Measurements from ENCODE around the gene CLN5.
A peak's percentile ranks its signal among the peaks of the same experiment; 100 is the strongest.
"Not testable (repeated sequence)": the region's sequence is repeated elsewhere in the genome, so short reads cannot be mapped to it uniquely, and the experiment has no call there.

CLN5 gene

GRCh38 chr13:76976490-76976889 is 15.4 kb upstream of the CLN5 start:
- DNase-seq, result no peak

- no peak for DNase-seq
These were observed 15.0 kb upstream of the CLN5 start for GRCh38 chr13:76976929-76977328.

GRCh38 chr13:76980075-76980718 is 11.7 kb upstream of the CLN5 start:
- DNase-seq, result peak; percentile 29

GRCh38 chr13:76982061-76982460 is 9.8 kb upstream of the CLN5 start:
- no peak for DNase-seq

GRCh38 chr13:76983676-76984075 is 8.2 kb upstream of the CLN5 start:
- no peak for DNase-seq

GRCh38 chr13:76991432-76991795 is 467 bp upstream of the CLN5 start:
- DNase-seq, result no peak

GRCh38 chr13:76992548-76993001 is 694 bp downstream of the CLN5 start:
- no peak for DNase-seq

- DNase-seq, result no peak
These were observed 1.1 kb downstream of the CLN5 start for GRCh38 chr13:76993021-76993420.

GRCh38 chr13:76993473-76993872 is 1.6 kb downstream of the CLN5 start:
- DNase-seq, result no peak

GRCh38 chr13:76994281-76994680 is 2.4 kb downstream of the CLN5 start:
- no peak for DNase-seq

GRCh38 chr13:77000475-77000874 is 8.6 kb downstream of the CLN5 start:
- no peak for DNase-seq

- DNase-seq, result no peak
These were observed 9.7 kb downstream of the CLN5 start for GRCh38 chr13:77001540-77001939.

- DNase-seq, result no peak
These were observed 10.2 kb downstream of the CLN5 start for GRCh38 chr13:77001963-77002587.

- no peak for DNase-seq
These were observed 10.8 kb downstream of the CLN5 start for GRCh38 chr13:77002590-77003190.

GRCh38 chr13:77008337-77008736 is 16.5 kb downstream of the CLN5 start:
- not testable (repeated sequence) for DNase-seq

- DNase-seq, result no peak
These were observed 17.1 kb downstream of the CLN5 start for GRCh38 chr13:77009011-77009410.

- not testable (repeated sequence) for DNase-seq
These were observed 17.8 kb downstream of the CLN5 start for GRCh38 chr13:77009719-77010118.

- no peak for DNase-seq
These were observed 22.1 kb downstream of the CLN5 start for GRCh38 chr13:77013853-77014542.

GRCh38 chr13:77014906-77015685 is 23.2 kb downstream of the CLN5 start:
- DNase-seq, result no peak

GRCh38 chr13:77016251-77016812 is 24.5 kb downstream of the CLN5 start:
- DNase-seq, result no peak

GRCh38 chr13:77016888-77017623 is 25.2 kb downstream of the CLN5 start:
- DNase-seq, result no peak

- DNase-seq, result no peak
These were observed 27.9 kb downstream of the CLN5 start for GRCh38 chr13:77019756-77020155.
